ENCODE results near the gene NACA2. TPM values are rescaled to one million over a fixed set of nuclear protein-coding genes. Genes with fewer than 3 reads are reported as not detected.
"Not testable (repeated sequence)": the region's sequence is repeated elsewhere in the genome, so short reads cannot be mapped to it uniquely, and the experiment has no call there.

Gene NACA2
- total RNA-seq, 1 experiment from 2014 or later: not detected

- no peak for TF ChIP-seq REST (IDR thresholded peaks at IDR 0.05; ENCODE audit: low read depth)
- no peak for TF ChIP-seq ZFX (IDR thresholded peaks at IDR 0.05)
- TF ChIP-seq CTCF (IDR thresholded peaks at IDR 0.05 in 2 of 3, conservative IDR thresholded peaks at IDR 0.05 in 1 of 3; ENCODE audit: borderline replicate concordance in 1 of 3, insufficient read depth in 1 of 3, low read depth in 2 of 3, low read length in 2 of 3): no peak
Observed at GRCh38 chr17:61571624-61572023, 19.4 kb downstream of the NACA2 start (continued).

GRCh38 chr17:61570118-61570517 is 20.9 kb downstream of the NACA2 start:
- peak; percentile 68 for DNase-seq (ENCODE audit: low read depth, low spot score)
- H3K4me2 ChIP-seq (ENCODE audit: low read length): no peak overlapping the region
- H3K79me2 ChIP-seq (ENCODE audit: insufficient read depth, low read length): no peaks in the 10 kb centered on the region
- H3K4me1 ChIP-seq (ENCODE audit: control insufficient read depth in 1 of 2, insufficient read depth in 2 of 2, low read length in 2 of 2): peaks cover 48 to 49% of the 10 kb centered on the region in 2 experiments
- no peaks in the 10 kb centered on the region for H3K27me3 ChIP-seq (ENCODE audit: insufficient read depth, low read length)
- ChIA-PET CTCF (interaction anchor here (1.6 kb wide), 1 partner anchor 13 kb away, joined by 4 read pairs; no protein-coding TSS in a partner anchor), RAD21 (ENCODE audit: low non-redundant PET in 1 of 2, low total read pairs in 2 of 2, uncharacterized antibody in 2 of 2, unreplicated experiment in 2 of 2) (no interaction called here), POLR2A (no interaction called here)
- no peaks in the 10 kb centered on the region for H3K9me3 ChIP-seq (ENCODE audit: control insufficient read depth in 1 of 2, insufficient read depth in 1 of 2, low read depth in 1 of 2, low read length in 2 of 2)
- TF ChIP-seq FOSL1 (IDR thresholded peaks at IDR 0.05; ENCODE audit: low read depth) (no peak), SP1 (IDR thresholded peaks at IDR 0.05; ENCODE audit: low read depth) (0 out of 2 replicates have a peak, but pooled peaks have one; percentile 43)
- no peak for ATAC-seq
- H3K9me2 ChIP-seq (ENCODE audit: insufficient read depth): no peaks in the 10 kb centered on the region
- peak overlapping the region; percentile 96 for H3K27ac ChIP-seq (ENCODE audit: low read depth, low read length)
- H3K36me3 ChIP-seq (ENCODE audit: control insufficient read depth in 1 of 2, insufficient read depth in 2 of 2, low read length in 2 of 2): no peaks in the 10 kb centered on the region
- no peak overlapping the region for H3K9ac ChIP-seq (ENCODE audit: low read length)
- H3K4me3 ChIP-seq (replicated peaks in 1 of 2; ENCODE audit: low read depth in 1 of 2, low read length in 2 of 2): no peak overlapping the region
- intact Hi-C loops (cut with micrococcal nuclease): loop anchor here (10.0 kb wide), 1 partner anchor 845 kb away; no protein-coding TSS in a partner anchor
- no TSS peak for BruUV-seq (replicated peaks)
- no peaks in the 10 kb centered on the region for H4K20me1 ChIP-seq (ENCODE audit: insufficient read depth)
- H2AFZ ChIP-seq (ENCODE audit: low read depth, low read length, poor library complexity, severe bottlenecking): peak overlapping the region; percentile 44

GRCh38 chr17:61569525-61569924 is 21.5 kb downstream of the NACA2 start:
- RAD21 ChIA-PET (ENCODE audit: low non-redundant PET in 1 of 2, low total read pairs in 2 of 2, uncharacterized antibody in 2 of 2, unreplicated experiment in 2 of 2); H3K9me2 ChIP-seq (ENCODE audit: insufficient read depth); H3K36me3 ChIP-seq (ENCODE audit: control insufficient read depth in 1 of 2, insufficient read depth in 2 of 2, low read length in 2 of 2); POLR2A ChIA-PET; BruUV-seq (replicated peaks); H3K9me3 ChIP-seq (ENCODE audit: control insufficient read depth in 1 of 2, insufficient read depth in 1 of 2, low read depth in 1 of 2, low read length in 2 of 2); H3K27me3 ChIP-seq (ENCODE audit: insufficient read depth, low read length); ATAC-seq; DNase-seq (ENCODE audit: low read depth, low spot score); H3K4me3 ChIP-seq (replicated peaks in 1 of 2; ENCODE audit: low read depth in 1 of 2, low read length in 2 of 2); H4K20me1 ChIP-seq (ENCODE audit: insufficient read depth); H3K79me2 ChIP-seq (ENCODE audit: insufficient read depth, low read length): not testable (repeated sequence)
- CTCF ChIA-PET: interaction anchor here (1.0 to 2.3 kb wide), 4 partner anchors 14 to 540 kb away, joined by 3 to 12 read pairs (median 3); no protein-coding TSS in a partner anchor
- peak overlapping the region; percentile 40; the same call in 1 of the 2 replicates for H3K9ac ChIP-seq (ENCODE audit: low read length)
- H3K4me2 ChIP-seq (ENCODE audit: low read length): peak overlapping the region; percentile 50; the same call in 1 of the 2 replicates
- H3K27ac ChIP-seq (ENCODE audit: low read depth, low read length): peak overlapping the region; percentile 96
- H2AFZ ChIP-seq (ENCODE audit: low read depth, low read length, poor library complexity, severe bottlenecking): peak overlapping the region; percentile 61
- intact Hi-C loops (cut with micrococcal nuclease): loop anchor here (10.0 kb wide), 1 partner anchor 535 kb away; no protein-coding TSS in a partner anchor
- H3K4me1 ChIP-seq (ENCODE audit: control insufficient read depth in 1 of 2, insufficient read depth in 2 of 2, low read length in 2 of 2): peaks cover 42 to 49% of the 10 kb centered on the region in 2 experiments
